ENCODE measurements around the gene TNS1. TPM values are rescaled to one million over a fixed set of nuclear protein-coding genes. Genes with fewer than 3 reads are reported as not detected.

The TNS1 gene
- total RNA-seq, 1 donor from 2014 or later = 1.6 TPM

DNA sequence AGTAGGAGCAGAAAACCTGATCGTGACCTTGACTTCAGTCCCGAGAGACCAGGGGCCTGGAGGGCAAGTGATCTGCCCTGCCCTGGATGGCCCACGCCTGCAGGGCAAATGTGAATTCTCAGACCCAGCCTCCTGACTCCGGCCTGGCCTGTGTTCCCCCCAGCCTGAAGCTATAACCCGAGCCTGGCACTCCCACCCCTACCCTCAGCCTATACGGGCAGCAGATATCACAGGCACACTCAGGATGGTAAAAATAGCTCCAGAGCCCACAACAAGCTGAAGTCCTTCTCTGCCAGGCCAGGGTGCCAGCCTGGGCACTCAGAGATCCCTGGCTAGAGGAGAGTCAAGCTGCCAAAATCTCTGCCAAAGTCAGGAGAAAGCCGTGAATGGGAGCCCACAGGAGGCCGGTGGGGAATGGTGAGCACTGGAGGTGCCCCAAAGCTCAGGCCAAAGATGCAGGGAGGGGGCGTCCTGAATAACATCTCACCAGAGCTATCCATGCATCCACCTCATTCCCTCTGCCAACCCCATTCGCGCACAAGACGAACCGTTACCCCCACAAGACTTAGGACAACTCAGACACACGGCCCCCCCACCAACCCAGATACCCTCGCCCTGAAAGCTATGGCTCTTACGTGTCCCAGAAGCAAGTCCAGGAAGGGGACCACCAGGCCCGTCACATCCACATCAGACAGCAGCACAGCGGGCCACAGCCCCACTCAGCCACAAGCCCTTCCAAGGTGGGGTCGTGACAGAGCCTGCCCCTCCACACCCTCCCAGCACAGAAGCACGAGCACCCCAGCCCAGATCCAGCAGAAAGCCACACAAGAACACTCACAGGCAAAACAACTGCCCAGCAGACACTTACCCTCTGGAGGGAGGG lies 144.9 kb downstream of the TNS1 start:
- no peak for FAIRE-seq

GRCh38 chr2:217856871-217857270 lies 145.9 kb downstream of the TNS1 start:
- TF ChIP-seq, protein P1, sequence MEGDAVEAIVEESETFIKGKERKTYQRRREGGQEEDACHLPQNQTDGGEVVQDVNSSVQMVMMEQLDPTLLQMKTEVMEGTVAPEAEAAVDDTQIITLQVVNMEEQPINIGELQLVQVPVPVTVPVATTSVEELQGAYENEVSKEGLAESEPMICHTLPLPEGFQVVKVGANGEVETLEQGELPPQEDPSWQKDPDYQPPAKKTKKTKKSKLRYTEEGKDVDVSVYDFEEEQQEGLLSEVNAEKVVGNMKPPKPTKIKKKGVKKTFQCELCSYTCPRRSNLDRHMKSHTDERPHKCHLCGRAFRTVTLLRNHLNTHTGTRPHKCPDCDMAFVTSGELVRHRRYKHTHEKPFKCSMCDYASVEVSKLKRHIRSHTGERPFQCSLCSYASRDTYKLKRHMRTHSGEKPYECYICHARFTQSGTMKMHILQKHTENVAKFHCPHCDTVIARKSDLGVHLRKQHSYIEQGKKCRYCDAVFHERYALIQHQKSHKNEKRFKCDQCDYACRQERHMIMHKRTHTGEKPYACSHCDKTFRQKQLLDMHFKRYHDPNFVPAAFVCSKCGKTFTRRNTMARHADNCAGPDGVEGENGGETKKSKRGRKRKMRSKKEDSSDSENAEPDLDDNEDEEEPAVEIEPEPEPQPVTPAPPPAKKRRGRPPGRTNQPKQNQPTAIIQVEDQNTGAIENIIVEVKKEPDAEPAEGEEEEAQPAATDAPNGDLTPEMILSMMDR (IDR thresholded peaks at IDR 0.05; ENCODE audit: insufficient read depth, low read length, severe bottlenecking) = no peak
- no peak for FAIRE-seq
- DNase-seq (ENCODE audit: low read depth) = no peak
- no peaks in the 10 kb centered on the region for H3K36me3 ChIP-seq (ENCODE audit: control insufficient read depth, insufficient read depth, low read length)
- H3K27me3 ChIP-seq (ENCODE audit: control insufficient read depth, insufficient read depth, low read length) = no peaks in the 10 kb centered on the region
- H3K4me3 ChIP-seq (ENCODE audit: low read depth, low read length) = no peak overlapping the region

More for the DNA sequence above, 144.9 kb downstream of the TNS1 start:
- no peak overlapping the region for H3K4me3 ChIP-seq (ENCODE audit: low read depth, low read length)
- H3K36me3 ChIP-seq (ENCODE audit: control insufficient read depth, insufficient read depth, low read length) = no peaks in the 10 kb centered on the region
- DNase-seq (ENCODE audit: low read depth) = no peak
- TF ChIP-seq, protein P1 (IDR thresholded peaks at IDR 0.05; ENCODE audit: insufficient read depth, low read length, severe bottlenecking) = no peak
- H3K27me3 ChIP-seq (ENCODE audit: control insufficient read depth, insufficient read depth, low read length) = no peaks in the 10 kb centered on the region

DNA sequence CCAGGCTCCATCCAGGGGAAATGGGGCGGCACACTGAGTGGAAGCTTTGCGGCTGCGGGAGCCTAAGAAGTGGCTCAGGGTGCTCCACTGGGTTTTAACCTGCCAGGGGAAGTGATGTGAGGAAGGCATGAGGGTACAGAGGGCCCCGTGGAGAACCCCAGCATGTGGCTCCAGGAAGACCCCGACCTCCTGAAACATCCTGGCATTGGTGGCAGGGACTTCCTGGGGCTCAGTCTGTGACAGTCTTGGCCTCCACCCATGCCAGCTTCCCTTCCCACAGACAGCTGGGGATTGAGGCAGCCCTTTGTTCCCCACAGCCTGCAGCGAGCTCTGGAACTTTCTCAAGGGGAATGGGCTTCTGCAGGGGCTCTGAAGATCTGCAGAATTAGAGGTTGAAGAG lies 146.6 kb downstream of the TNS1 start:
- Histone ChIP-seq H3K27me3 (ENCODE audit: control insufficient read depth, insufficient read depth, low read length) (no peaks in the 10 kb centered on the region), H3K4me3 (ENCODE audit: low read depth, low read length) (no peak overlapping the region), H3K36me3 (ENCODE audit: control insufficient read depth, insufficient read depth, low read length) (no peaks in the 10 kb centered on the region)
- no peak for FAIRE-seq
- TF ChIP-seq, protein P1 (IDR thresholded peaks at IDR 0.05; ENCODE audit: insufficient read depth, low read length, severe bottlenecking) = no peak
- no peak for DNase-seq (ENCODE audit: low read depth)

- FAIRE-seq = no peak
These were observed 147.9 kb downstream of the TNS1 start for GRCh38 chr2:217854684-217855420.

DNA sequence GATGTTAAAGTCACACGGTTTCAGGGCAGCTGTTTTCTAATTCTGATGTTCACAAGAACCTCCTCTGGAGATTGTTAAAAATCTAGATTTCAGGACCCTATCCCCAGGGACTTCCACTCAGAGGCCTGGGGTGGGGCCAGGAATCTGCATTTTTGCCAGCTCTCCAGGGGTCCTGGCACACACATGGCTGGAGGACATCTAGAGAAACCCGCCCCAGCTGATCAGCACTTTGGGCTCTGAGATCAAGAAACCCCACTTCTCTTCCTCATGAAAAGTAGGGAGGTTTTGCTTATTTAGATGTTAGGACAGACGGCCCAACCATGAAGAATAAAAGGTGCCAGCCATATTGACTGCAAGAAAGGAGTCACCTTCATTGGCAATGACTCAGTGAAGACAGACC lies 148.8 kb downstream of the TNS1 start:
- TF ChIP-seq, protein P1 (IDR thresholded peaks at IDR 0.05; ENCODE audit: insufficient read depth, low read length, severe bottlenecking) = no peak
- FAIRE-seq = no peak

More at GRCh38 chr2:217854684-217855420, 147.9 kb downstream of the TNS1 start:
- no peak overlapping the region for H3K4me3 ChIP-seq (ENCODE audit: low read depth, low read length)
- H3K36me3 ChIP-seq (ENCODE audit: control insufficient read depth, insufficient read depth, low read length) = no peaks in the 10 kb centered on the region
- H3K27me3 ChIP-seq (ENCODE audit: control insufficient read depth, insufficient read depth, low read length) = no peaks in the 10 kb centered on the region
- TF ChIP-seq, protein P1 (IDR thresholded peaks at IDR 0.05; ENCODE audit: insufficient read depth, low read length, severe bottlenecking) = no peak
- DNase-seq (ENCODE audit: low read depth) = no peak

More for the DNA sequence above, 148.8 kb downstream of the TNS1 start:
- no peak for DNase-seq (ENCODE audit: low read depth)
- H3K27me3 ChIP-seq (ENCODE audit: control insufficient read depth, insufficient read depth, low read length) = no peaks in the 10 kb centered on the region
- H3K36me3 ChIP-seq (ENCODE audit: control insufficient read depth, insufficient read depth, low read length) = no peaks in the 10 kb centered on the region
- H3K4me3 ChIP-seq (ENCODE audit: low read depth, low read length) = no peak overlapping the region
